A673 (cell line): ENCODE results near the gene VAT1. TPM values are rescaled to one million over a fixed set of nuclear protein-coding genes. Genes with fewer than 3 reads are reported as not detected.

Experiments used
- BruUV-seq: library from RNA; stranded (reverse); fragments of 400-500 nt; replicated peaks from 2 replicates; lab custom pipeline; 2021; lab: Mats Ljungman, UMichigan
- CTCF ChIA-PET: fragments of 300-600 bp; sonication (Branson Sonifier 250); formaldehyde crosslinking; loops from one replicate; lab custom pipeline; 2022; ENCODE audit warnings: antibody characterized with exemption; lab: Charles Lee
- POLR2A ChIA-PET: fragments of 300-600 bp; sonication (Branson Sonifier 250); formaldehyde crosslinking; loops from one replicate; lab custom pipeline; 2022; ENCODE audit warnings: antibody characterized with exemption; ENCODE audit not compliant: low non-redundant PET; lab: Charles Lee
- DNase-seq: peaks from one replicate; pipeline ENCODE4 v3.0.0-alpha.2; 2015; ENCODE audit warnings: low spot score
- H3K27ac ChIP-seq: fragments of 200-600 bp; sonication (generic); 2 replicates; pipeline ENCODE4 v1.5.1; 2016; ENCODE audit warnings: mixed run types, low read depth, mild to moderate bottlenecking, mixed read lengths, antibody characterized with exemption, low read length; ENCODE audit not compliant: poor library complexity, severe bottlenecking
- H3K27me3 ChIP-seq: fragments of 200-600 bp; sonication (generic); replicated peaks from 2 replicates; pipeline ENCODE4 v1.6.1; 2017; ENCODE audit warnings: mixed run types, low read depth, mild to moderate bottlenecking, mixed read lengths, antibody characterized with exemption, low read length; ENCODE audit not compliant: insufficient read depth, poor library complexity
- H3K36me3 ChIP-seq: fragments of 200-600 bp; sonication (generic); 2 replicates; pipeline ENCODE4 v1.6.1; 2016; ENCODE audit warnings: mixed run types, mild to moderate bottlenecking, mixed read lengths, antibody characterized with exemption, low read length; ENCODE audit not compliant: insufficient read depth, poor library complexity, severe bottlenecking
- H3K4me1 ChIP-seq: fragments of 200-600 bp; sonication (generic); 2 replicates; pipeline ENCODE4 v1.6.1; 2017; ENCODE audit warnings: mixed run types, mild to moderate bottlenecking, mixed read lengths, antibody characterized with exemption, low read length; ENCODE audit not compliant: insufficient read depth, poor library complexity, severe bottlenecking
- H3K4me3 ChIP-seq: fragments of 200-600 bp; sonication (generic); 2 replicates; pipeline ENCODE4 v1.5.1; 2016; ENCODE audit warnings: low read depth, mixed run types, mild to moderate bottlenecking, mixed read lengths, low read length; ENCODE audit not compliant: poor library complexity, severe bottlenecking
- H3K9me3 ChIP-seq: fragments of 200-600 bp; sonication (generic); 2 replicates; pipeline ENCODE4 v1.6.1; 2016; ENCODE audit warnings: mixed run types, low read depth, mild to moderate bottlenecking, mixed read lengths, antibody characterized with exemption, low read length; ENCODE audit not compliant: poor library complexity, severe bottlenecking
- EZH2 ChIP-seq: fragments of 200-600 bp; sonication (generic); IDR thresholded peaks from 2 replicates; pipeline ENCODE4 v1.6.1; 2017; ENCODE audit warnings: borderline replicate concordance, low read depth, mild to moderate bottlenecking, mixed read lengths, antibody characterized with exemption, low read length; ENCODE audit not compliant: poor library complexity, severe bottlenecking
- intact Hi-C: fragments of 100-400 bp; cut with micrococcal nuclease; formaldehyde crosslinking; loops from one replicate; pipeline ENCODE4 v1.10.0; 2022; ENCODE audit not compliant: unreplicated experiment
- total RNA-seq: library from RNA; stranded (reverse); gene quantifications from 2 replicates; pipeline ENCODE4 v1.2.3, GENCODE V29; 2021
- TF ChIP-seq, protein P1 (sequence below): fragments of 300-800, 200-600 bp; sonication (generic); conservative IDR thresholded peaks from 2 replicates; pipeline ENCODE4 v1.5.1; 2017; ENCODE audit warnings: low read depth, mild to moderate bottlenecking, antibody characterized with exemption, low read length, moderate library complexity, mixed read lengths

Gene VAT1
- total RNA-seq, 1 experiment from 2014 or later: 45.2 TPM

DNA sequence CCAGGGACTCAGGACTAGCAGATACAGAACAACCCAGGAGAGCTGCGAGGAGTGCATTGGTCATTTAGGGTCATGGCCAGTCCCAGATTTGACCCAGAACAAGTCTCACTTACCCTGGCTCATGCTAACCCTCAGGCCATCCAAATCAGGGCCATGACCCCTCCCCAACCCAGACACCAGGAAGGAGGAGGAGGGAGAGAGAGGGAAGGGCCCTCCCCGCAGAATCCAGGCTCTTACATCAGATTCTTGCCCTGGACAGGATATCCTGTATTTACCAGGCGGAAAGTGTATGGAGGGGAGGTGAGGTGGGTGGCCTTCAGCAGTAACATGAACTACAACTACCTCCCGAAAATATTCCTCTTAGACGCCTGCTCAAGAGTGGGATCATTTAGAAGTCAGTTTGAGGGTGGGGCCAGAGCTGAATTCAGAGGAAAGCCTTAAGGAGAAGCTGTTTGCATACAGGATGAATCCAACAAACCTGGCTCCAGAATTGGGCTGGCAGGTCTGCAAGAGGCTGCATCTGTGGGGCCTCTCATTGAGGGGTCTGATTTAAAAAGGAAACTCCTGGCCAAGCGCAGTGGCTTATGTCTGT lies 2.1 kb downstream of the VAT1 start:
- DNase-seq: no peak
- intact Hi-C loops: loop anchor here (10.0 kb wide), 1 partner anchor 105 kb away; the partner anchor contains the start of gene BRCA1
- no peak overlapping the region for H3K4me3 ChIP-seq
- no peaks in the 10 kb centered on the region for H3K4me1 ChIP-seq
- H3K27me3 ChIP-seq: no peaks in the 10 kb centered on the region
- BruUV-seq: no TSS peak
- H3K27ac ChIP-seq: no peak overlapping the region
- H3K9me3 ChIP-seq: no peaks in the 10 kb centered on the region
- no peaks in the 10 kb centered on the region for H3K36me3 ChIP-seq
- no peak for TF ChIP-seq EZH2
- TF ChIP-seq, protein P1, sequence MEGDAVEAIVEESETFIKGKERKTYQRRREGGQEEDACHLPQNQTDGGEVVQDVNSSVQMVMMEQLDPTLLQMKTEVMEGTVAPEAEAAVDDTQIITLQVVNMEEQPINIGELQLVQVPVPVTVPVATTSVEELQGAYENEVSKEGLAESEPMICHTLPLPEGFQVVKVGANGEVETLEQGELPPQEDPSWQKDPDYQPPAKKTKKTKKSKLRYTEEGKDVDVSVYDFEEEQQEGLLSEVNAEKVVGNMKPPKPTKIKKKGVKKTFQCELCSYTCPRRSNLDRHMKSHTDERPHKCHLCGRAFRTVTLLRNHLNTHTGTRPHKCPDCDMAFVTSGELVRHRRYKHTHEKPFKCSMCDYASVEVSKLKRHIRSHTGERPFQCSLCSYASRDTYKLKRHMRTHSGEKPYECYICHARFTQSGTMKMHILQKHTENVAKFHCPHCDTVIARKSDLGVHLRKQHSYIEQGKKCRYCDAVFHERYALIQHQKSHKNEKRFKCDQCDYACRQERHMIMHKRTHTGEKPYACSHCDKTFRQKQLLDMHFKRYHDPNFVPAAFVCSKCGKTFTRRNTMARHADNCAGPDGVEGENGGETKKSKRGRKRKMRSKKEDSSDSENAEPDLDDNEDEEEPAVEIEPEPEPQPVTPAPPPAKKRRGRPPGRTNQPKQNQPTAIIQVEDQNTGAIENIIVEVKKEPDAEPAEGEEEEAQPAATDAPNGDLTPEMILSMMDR: no peak
- ChIA-PET CTCF (no interaction called here), POLR2A (interaction anchor here (1.1 kb wide), 1 partner anchor 22 kb away, joined by 17 read pairs; no protein-coding TSS in a partner anchor)

DNA sequence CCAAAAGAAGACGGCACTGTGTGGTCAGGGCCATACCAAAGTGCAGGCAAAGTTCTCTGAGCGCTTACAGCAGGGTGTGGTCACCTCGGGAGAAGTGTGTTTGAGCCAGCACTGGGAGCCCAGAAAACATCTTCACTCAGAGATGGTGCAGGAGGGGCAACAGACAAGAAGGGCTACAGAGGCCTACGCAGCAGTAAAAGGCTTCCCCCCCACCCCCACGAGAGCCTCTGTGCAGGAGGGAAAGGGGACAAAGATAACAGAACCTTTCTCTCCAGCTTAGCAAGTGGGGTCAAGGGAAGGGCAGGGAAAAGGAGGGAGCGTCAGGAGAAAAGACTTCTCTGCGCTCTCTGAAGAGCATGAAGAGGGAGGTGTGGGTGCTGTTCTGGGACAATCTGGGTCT lies 2.8 kb downstream of the VAT1 start:
- no peak overlapping the region for H3K4me3 ChIP-seq
- no peaks in the 10 kb centered on the region for H3K36me3 ChIP-seq
- no peaks in the 10 kb centered on the region for H3K4me1 ChIP-seq
- POLR2A ChIA-PET: no interaction called here
- CTCF ChIA-PET: no interaction called here
- H3K9me3 ChIP-seq: no peaks in the 10 kb centered on the region
- H3K27me3 ChIP-seq: no peaks in the 10 kb centered on the region
- intact Hi-C loops: no loop called here
- no TSS peak for BruUV-seq
- TF ChIP-seq, protein P1: no peak
- TF ChIP-seq EZH2: no peak
- DNase-seq: no peak
- no peak overlapping the region for H3K27ac ChIP-seq

DNA sequence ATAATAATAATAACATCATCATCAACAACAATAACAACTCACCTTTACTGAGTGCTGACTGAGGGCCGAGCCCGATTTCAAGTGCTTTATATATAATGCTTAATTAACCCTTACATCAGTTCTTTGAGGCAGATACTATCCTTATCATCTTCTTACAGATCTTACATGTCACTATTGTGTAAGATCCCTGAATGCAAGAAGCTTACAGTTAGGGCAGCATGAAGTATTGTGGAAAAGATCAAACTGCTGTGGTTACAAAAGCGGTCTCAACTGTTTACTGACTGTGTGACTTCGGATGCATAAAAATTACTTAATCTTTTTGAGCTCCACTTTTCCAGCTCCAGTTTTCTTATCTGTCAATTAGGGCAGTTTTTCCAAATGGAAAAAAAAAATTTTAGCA lies 3.3 kb downstream of the VAT1 start:
- no peaks in the 10 kb centered on the region for H3K27me3 ChIP-seq
- no peaks in the 10 kb centered on the region for H3K4me1 ChIP-seq
- intact Hi-C loops: no loop called here
- no peak overlapping the region for H3K27ac ChIP-seq
- H3K4me3 ChIP-seq: no peak overlapping the region
- BruUV-seq: no TSS peak
- ChIA-PET POLR2A (no interaction called here), CTCF (no interaction called here)
- no peaks in the 10 kb centered on the region for H3K9me3 ChIP-seq
- no peak for TF ChIP-seq EZH2
- TF ChIP-seq, protein P1: no peak
- no peaks in the 10 kb centered on the region for H3K36me3 ChIP-seq
- DNase-seq: no peak
